GM12891 (cell line): Measurements from ENCODE around the gene COX17.
A peak's percentile ranks its signal among the peaks of the same experiment; 100 is the strongest.

ENCODE experiments used
- POLR2AphosphoS5 ChIP-seq: IDR thresholded peaks from 2 replicates; pipeline ENCODE4 v1.6.1; 2011; ENCODE audit warnings: low read depth, low read length, control low read depth
- SPI1 ChIP-seq: IDR thresholded peaks from 2 replicates; pipeline ENCODE4 v1.6.1; 2011; ENCODE audit warnings: low read depth, low read length, control low read depth

DNA sequence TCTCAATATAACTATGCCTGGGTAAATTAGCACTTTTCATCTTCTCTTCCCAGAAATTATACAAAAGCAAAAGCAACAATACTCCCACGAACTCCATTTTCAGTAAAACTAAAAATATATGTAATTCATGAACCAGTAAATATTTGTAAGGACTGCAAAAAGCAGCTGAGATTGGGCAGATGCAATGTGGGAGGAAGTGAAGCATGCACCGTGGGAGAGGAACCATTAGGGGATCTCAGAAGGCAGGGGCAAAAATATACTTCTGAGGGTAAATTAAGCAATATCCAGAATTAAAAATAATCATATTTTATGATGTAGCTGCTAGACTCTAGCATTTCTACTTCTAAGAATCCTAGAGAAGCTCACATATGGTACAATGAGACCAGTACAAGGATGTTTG is 45.8 kb upstream of the COX17 start:
- TF ChIP-seq POLR2AphosphoS5 (no peak), SPI1 (peak; percentile 59)
